GM12874 (cell line): ENCODE data around the gene TAF1B.

Source experiments
- CTCF ChIP-seq: IDR thresholded peaks from 2 replicates; pipeline ENCODE4 v1.5.1; 2011; ENCODE audit warnings: low read depth, mild to moderate bottlenecking, control low read depth, low read length, moderate library complexity; ENCODE audit not compliant: insufficient read depth

The TAF1B gene

GRCh38 chr2:9982891-9983290 lies 139.6 kb downstream of the TAF1B start:
- TF ChIP-seq CTCF = no peak

- TF ChIP-seq CTCF = no peak
Measured at GRCh38 chr2:9983401-9984216, 140.3 kb downstream of the TAF1B start.
